ENCODE measurements around the gene DCAF8.
"Not testable (repeated sequence)": the region's sequence is repeated elsewhere in the genome, so short reads cannot be mapped to it uniquely, and the experiment has no call there.

Gene DCAF8

GRCh38 chr1:160296036-160296435 lies 33.7 kb upstream of the DCAF8 start:
- TF ChIP-seq CTCF (conservative IDR thresholded peaks at IDR 0.05; ENCODE audit: low read length): no peak
- no peak overlapping the region for H3K4me3 ChIP-seq (ENCODE audit: low read length)
- DNase-seq (ENCODE audit: low read depth): no peak

GRCh38 chr1:160293020-160293968 lies 30.9 kb upstream of the DCAF8 start:
- no peak overlapping the region for H3K4me3 ChIP-seq (ENCODE audit: low read length)
- DNase-seq (ENCODE audit: low read depth): no peak
- no peak for TF ChIP-seq CTCF (conservative IDR thresholded peaks at IDR 0.05; ENCODE audit: low read length)

GRCh38 chr1:160291248-160292220 lies 29.2 kb upstream of the DCAF8 start:
- TF ChIP-seq CTCF (conservative IDR thresholded peaks at IDR 0.05; ENCODE audit: low read length): peak; percentile 83
- peak; percentile 74 for DNase-seq (ENCODE audit: low read depth)
- no peak overlapping the region for H3K4me3 ChIP-seq (ENCODE audit: low read length)

GRCh38 chr1:160287769-160288168 lies 25.4 kb upstream of the DCAF8 start:
- H3K4me3 ChIP-seq (ENCODE audit: low read length); DNase-seq (ENCODE audit: low read depth): not testable (repeated sequence)

GRCh38 chr1:160285506-160285905 lies 23.2 kb upstream of the DCAF8 start:
- DNase-seq (ENCODE audit: low read depth): no peak
- peak overlapping the region; percentile 31; the same call in 1 of the 2 replicates for H3K4me3 ChIP-seq (ENCODE audit: low read length)
- TF ChIP-seq CTCF (conservative IDR thresholded peaks at IDR 0.05; ENCODE audit: low read length): no peak

GRCh38 chr1:160284782-160285344 lies 22.5 kb upstream of the DCAF8 start, which contains the start of gene PEX19:
TSS of gene PEX19 (minus strand) at chr1:160285133. CDS start at chr1:160285124, 9 bp downstream.
- peak; percentile 93 for DNase-seq (ENCODE audit: low read depth)
- peak within 1 kb of the TSS; percentile 91 for H3K4me3 ChIP-seq (ENCODE audit: low read length)
- no peak for TF ChIP-seq CTCF (conservative IDR thresholded peaks at IDR 0.05; ENCODE audit: low read length)

Data from AG10803 (cell line).